ENCODE results near the gene LARGE1.

DNA sequence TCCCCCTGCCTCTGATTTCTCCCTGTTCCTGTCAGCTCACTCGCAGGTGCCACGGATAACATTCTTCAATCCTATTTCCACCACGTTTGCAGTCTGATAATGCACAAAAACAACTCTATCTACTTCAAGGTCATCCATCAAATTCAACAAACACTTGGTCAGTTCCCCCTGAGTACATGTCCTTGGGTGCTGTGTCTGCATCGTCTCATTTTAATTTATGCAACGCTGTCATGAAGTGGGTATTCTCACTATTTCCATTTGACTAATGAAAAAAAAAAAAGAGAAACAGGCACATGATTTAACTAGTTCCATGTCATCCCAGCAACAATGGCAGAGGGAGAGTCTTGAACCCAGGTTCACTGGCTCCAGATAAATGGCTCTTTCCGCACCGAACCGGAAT is 262.6 kb downstream of the LARGE1 start:
- TF ChIP-seq POLR2AphosphoS5 (IDR thresholded peaks at IDR 0.05; ENCODE audit: low read depth, low read length): no peak
- TF ChIP-seq, protein P1, sequence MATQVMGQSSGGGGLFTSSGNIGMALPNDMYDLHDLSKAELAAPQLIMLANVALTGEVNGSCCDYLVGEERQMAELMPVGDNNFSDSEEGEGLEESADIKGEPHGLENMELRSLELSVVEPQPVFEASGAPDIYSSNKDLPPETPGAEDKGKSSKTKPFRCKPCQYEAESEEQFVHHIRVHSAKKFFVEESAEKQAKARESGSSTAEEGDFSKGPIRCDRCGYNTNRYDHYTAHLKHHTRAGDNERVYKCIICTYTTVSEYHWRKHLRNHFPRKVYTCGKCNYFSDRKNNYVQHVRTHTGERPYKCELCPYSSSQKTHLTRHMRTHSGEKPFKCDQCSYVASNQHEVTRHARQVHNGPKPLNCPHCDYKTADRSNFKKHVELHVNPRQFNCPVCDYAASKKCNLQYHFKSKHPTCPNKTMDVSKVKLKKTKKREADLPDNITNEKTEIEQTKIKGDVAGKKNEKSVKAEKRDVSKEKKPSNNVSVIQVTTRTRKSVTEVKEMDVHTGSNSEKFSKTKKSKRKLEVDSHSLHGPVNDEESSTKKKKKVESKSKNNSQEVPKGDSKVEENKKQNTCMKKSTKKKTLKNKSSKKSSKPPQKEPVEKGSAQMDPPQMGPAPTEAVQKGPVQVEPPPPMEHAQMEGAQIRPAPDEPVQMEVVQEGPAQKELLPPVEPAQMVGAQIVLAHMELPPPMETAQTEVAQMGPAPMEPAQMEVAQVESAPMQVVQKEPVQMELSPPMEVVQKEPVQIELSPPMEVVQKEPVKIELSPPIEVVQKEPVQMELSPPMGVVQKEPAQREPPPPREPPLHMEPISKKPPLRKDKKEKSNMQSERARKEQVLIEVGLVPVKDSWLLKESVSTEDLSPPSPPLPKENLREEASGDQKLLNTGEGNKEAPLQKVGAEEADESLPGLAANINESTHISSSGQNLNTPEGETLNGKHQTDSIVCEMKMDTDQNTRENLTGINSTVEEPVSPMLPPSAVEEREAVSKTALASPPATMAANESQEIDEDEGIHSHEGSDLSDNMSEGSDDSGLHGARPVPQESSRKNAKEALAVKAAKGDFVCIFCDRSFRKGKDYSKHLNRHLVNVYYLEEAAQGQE (IDR thresholded peaks at IDR 0.05; ENCODE audit: insufficient read depth in 1 of 2, low read depth in 2 of 2, low read length in 1 of 2): no peak

Measured in Panc1 (cell line).